ENCODE data around the gene SEMG2.

DNA sequence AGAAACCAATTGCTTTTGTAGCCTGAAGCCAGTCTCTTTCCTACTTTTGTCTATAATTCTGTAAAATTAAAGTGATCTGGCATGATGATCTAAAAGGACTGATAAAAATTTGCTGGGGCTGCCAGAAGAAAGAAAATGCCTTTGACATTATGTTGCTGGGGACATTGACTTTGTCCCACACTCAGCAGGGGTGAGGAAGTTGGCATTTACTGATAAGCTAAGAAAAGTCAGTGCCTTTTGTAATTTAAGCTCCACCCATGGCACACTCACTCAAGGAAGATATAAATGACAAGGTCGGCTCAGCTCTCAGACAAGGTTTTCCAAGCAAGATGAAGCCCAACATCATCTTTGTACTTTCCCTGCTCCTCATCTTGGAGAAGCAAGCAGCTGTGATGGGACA is 14.4 kb upstream of the SEMG2 start, which contains the start of gene SEMG1:
- no peak for TF ChIP-seq EZH2 (IDR thresholded peaks at IDR 0.05; ENCODE audit: borderline replicate concordance, low read depth, low read length, poor library complexity, severe bottlenecking)
- TF ChIP-seq, protein P1, sequence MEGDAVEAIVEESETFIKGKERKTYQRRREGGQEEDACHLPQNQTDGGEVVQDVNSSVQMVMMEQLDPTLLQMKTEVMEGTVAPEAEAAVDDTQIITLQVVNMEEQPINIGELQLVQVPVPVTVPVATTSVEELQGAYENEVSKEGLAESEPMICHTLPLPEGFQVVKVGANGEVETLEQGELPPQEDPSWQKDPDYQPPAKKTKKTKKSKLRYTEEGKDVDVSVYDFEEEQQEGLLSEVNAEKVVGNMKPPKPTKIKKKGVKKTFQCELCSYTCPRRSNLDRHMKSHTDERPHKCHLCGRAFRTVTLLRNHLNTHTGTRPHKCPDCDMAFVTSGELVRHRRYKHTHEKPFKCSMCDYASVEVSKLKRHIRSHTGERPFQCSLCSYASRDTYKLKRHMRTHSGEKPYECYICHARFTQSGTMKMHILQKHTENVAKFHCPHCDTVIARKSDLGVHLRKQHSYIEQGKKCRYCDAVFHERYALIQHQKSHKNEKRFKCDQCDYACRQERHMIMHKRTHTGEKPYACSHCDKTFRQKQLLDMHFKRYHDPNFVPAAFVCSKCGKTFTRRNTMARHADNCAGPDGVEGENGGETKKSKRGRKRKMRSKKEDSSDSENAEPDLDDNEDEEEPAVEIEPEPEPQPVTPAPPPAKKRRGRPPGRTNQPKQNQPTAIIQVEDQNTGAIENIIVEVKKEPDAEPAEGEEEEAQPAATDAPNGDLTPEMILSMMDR (conservative IDR thresholded peaks at IDR 0.05; ENCODE audit: low read depth, low read length), result no peak

Data from A673 (cell line).